Superior temporal gyrus (tissue), 1 donor: ENCODE results near the gene WDR18.

Experiments
- DNase-seq: peaks from one replicate; pipeline ENCODE4 v3.0.0-alpha.2; 2016; ENCODE audit errors: extremely low spot score

The WDR18 gene

GRCh38 chr19:991932-992669 is 8.0 kb downstream of the WDR18 start:
- DNase-seq = no peak

- DNase-seq = no peak
Measured at GRCh38 chr19:992670-993055, 8.5 kb downstream of the WDR18 start.

DNA sequence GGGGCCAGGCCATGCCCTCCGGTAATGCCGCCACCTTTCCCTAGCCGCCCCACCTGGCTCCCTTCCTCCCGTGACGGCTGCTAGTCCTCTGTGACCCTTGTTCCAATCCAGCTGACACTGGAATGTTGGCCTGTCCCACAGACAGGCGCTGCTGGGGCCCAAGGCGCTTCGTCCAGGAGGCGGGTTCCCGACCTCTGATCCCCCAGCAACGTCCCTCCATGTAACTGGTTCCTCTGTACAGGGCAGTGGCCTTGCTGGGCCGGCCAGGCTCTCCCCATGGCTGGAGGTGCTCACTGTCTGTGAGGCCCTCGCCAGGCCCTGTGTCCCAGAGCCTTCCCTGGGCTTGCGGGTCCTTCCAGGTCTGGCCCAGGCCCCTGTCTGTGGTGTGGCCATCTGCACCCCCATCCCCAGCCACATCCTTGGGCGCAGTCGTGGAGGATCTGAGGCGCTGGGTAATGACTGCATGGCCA is 9.3 kb downstream of the WDR18 start:
- no peak for DNase-seq

DNA sequence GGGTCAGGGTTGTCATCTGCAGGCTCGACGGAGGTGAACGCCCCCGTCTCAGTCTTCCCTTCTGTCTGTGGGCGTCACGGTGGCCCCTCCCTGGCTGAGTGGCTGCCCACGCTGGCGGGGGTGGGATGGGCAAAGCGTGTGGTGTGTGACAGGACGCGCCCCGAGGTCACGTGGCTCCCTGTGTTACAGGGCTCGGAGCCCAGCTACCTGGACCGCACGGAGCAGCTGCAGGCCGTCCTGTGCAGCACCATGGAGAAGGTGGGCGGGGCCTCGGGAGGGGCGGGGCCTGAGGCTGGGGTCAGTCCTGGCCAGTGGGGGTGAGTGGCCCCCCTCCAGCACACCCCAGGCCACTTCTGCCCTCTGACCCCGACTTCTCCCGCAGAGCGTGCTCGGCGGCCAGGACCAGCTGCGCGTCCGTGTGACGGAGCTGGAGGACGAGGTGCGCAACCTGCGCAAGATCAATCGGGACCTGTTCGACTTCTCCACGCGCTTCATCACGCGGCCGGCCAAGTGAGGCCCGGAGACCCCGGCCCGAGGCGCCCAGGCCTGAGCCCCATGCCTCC is 9.8 kb downstream of the WDR18 start:
- DNase-seq = no peak

GRCh38 chr19:994516-994915 is 10.4 kb downstream of the WDR18 start:
- DNase-seq = no peak

- no peak for DNase-seq
Measured at GRCh38 chr19:995051-995827, 11.1 kb downstream of the WDR18 start.

DNA sequence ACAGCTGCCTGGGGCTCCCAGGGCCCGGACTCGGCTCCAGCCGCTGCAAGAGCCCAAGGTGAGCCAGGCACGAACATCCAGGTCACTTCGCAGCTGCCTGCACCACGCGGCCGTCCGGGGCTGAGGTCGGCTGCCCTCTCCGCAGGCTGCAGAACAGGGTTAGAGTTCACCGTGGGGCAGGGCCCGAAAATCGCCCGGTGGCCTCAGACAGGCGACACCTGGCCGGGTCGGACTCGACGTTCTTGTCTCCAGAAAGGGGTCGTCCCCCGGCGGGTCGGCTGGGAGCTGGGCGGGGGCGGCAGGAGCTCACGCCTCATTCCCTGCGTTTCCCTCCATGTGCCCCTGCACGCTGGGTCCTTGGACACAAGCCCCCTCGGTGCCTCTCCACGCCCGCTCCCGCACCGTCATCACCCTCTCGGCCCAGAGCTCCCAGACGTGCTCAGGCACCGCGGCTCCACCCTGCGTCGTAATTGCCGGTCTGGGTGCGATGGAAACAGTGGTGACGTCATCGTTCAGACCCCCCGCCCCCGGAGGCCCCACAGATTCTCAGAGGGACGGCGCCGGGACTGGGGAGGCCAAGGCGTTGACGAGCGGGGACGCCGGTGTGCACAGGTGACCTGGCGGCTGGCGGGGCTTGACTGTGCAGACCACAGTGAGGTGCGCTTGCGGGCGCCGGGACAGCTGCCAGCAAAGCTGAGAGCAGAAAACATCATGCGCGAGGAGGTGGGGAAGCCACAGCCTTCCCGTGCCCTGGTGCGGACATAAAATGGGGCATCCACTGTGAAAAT is 12.1 kb downstream of the WDR18 start:
- no peak for DNase-seq

GRCh38 chr19:998064-998463 is 13.9 kb downstream of the WDR18 start:
- no peak for DNase-seq

DNA sequence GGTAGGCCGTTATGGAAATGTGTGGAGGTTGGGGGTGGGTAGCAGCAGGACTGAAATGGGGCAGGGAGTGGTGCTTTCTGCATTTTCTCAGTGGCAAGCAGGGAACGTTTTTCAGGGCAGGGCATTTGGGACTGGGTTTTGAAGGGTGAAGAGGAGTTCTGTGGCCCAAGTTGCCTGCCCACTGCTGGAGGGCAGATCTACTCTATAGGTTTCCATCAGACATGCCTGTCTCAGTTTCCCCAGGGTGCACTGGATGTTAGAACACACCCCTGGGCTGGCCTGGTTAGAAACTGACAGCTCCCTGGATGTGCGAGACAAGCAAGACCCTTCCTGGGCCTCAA is 15.2 kb downstream of the WDR18 start:
- DNase-seq = no peak

DNA sequence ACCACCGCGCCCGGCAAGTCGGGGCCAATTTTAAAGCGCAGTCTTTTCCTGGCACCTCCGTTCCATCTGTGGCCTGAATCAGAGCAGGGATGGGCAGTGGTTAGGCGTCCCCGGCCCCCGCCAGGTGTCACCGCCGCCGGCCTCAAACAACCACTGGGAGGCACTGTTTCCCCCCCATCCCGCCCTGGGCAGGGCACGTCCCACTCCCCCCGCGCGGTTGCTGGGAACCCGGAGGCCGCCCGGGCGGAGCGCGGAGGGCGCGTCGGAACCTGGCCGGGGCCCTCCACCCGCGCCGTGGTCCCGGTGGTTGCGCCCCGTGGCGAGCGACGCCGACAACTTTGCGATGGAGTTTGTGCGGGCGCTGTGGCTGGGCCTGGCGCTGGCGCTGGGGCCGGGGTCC is 15.9 kb downstream of the WDR18 start, which contains the start of gene GRIN3B:
TSS of gene GRIN3B (plus strand) at position 325 of the 400 bp plus-strand sequence. CDS start at position 344, 19 bp downstream.
- DNase-seq = no peak

GRCh38 chr19:1000591-1001537 is 16.7 kb downstream of the WDR18 start:
- no peak for DNase-seq

DNA sequence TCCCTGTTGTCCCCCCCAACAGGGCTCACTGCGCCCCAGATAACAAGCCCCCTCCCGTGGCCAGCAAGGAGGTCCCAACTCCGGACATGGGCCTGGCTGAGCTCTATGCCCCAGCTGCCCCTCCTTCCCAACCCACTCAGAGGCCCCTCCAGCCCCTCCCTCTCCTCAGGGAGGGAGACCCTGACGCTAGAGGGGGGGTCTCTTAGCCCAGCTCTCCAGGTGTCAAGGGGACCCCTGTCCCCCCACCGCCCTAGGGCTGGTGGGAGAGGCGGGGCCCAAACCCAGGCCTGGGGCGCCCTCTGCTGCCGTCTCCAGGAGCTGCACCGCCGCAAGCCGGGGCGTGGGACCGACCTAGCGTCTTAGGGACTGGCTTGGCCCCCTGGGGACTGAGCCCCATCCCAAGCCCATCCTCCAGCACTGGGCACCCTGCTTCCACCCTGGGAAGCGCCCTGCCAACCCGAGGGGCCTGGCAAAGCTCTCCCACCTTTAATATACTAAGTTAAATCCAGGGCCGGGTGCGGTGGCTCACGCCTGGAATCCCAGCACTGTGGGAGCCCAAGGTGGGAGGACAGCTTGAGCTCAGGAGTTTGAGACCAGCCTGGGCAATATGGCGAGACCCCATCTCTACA is 17.5 kb downstream of the WDR18 start:
- peak; percentile 14 for DNase-seq

- no peak for DNase-seq
Measured at GRCh38 chr19:1002600-1002999, 18.5 kb downstream of the WDR18 start.

- DNase-seq = no peak
Measured at GRCh38 chr19:1003283-1003682, 19.1 kb downstream of the WDR18 start.

DNA sequence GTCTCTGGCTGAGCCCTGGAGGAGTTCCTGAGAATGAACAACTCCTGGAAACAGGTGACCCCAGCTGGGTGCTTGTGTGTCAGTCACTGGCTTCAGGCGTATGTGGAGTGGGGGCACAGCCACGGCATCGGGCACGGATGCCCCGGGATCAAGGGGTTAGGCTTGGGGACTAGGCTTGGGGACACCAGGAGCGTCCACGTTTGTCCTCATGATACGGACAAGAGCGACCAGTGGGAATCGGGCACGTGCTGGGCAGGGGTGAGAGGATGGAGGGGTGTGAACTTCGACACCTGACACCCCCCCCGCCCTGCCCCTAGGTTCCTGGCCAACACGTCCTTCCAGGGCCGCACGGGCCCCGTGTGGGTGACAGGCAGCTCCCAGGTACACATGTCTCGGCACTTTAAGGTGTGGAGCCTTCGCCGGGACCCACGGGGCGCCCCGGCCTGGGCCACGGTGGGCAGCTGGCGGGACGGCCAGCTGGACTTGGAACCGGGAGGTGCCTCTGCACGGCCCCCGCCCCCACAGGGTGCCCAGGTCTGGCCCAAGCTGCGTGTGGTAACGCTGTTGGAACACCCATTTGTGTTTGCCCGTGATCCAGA is 20.2 kb downstream of the WDR18 start:
- no peak for DNase-seq

GRCh38 chr19:1004803-1005664 is 20.9 kb downstream of the WDR18 start:
- DNase-seq = no peak

GRCh38 chr19:1006711-1007398 is 22.7 kb downstream of the WDR18 start:
- DNase-seq = no peak
